ENCODE measurements around the gene CORO2B.

DNA sequence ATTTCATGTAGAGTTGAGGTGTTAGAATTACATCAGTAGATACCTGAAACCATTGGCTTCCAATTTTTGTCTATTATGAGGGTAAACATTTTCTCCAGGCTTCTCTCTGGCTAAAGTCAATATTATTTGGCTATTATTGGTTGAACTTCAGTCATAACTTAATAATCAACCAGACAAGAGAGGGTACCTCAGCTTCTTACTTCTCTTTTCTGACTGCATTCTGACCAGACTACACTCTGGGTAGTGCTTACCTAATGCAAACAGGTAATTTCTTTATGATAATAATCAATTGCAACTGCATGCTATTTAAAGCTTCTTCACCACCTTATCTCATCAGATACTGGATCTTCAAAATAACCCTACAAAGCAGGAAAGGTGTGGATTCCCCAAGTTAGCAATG, 156.8 kb downstream of the CORO2B start:
- TF ChIP-seq, protein P1, sequence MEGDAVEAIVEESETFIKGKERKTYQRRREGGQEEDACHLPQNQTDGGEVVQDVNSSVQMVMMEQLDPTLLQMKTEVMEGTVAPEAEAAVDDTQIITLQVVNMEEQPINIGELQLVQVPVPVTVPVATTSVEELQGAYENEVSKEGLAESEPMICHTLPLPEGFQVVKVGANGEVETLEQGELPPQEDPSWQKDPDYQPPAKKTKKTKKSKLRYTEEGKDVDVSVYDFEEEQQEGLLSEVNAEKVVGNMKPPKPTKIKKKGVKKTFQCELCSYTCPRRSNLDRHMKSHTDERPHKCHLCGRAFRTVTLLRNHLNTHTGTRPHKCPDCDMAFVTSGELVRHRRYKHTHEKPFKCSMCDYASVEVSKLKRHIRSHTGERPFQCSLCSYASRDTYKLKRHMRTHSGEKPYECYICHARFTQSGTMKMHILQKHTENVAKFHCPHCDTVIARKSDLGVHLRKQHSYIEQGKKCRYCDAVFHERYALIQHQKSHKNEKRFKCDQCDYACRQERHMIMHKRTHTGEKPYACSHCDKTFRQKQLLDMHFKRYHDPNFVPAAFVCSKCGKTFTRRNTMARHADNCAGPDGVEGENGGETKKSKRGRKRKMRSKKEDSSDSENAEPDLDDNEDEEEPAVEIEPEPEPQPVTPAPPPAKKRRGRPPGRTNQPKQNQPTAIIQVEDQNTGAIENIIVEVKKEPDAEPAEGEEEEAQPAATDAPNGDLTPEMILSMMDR (IDR thresholded peaks at IDR 0.05; ENCODE audit: low read length), result no peak
- TF ChIP-seq EZH2phosphoT487 (IDR thresholded peaks at IDR 0.05; ENCODE audit: low read length), result no peak
